OCI-LY1 (cell line): ENCODE measurements around the gene SELENOW.

Experiments used
- CTCF ChIP-seq: fragments of 200-600 bp; sonication (generic), shearing (Covaris generic); IDR thresholded peaks from 2 replicates; pipeline ENCODE4 v1.5.1; 2017; ENCODE audit warnings: mild to moderate bottlenecking, antibody characterized with exemption, low read length, moderate library complexity, mixed read lengths
- EZH2 ChIP-seq: fragments of 200-600 bp; sonication (generic), shearing (Covaris generic); IDR thresholded peaks from 2 replicates; pipeline ENCODE4 v1.8.0; 2017; ENCODE audit warnings: borderline replicate concordance, mixed run types, mild to moderate bottlenecking, antibody characterized with exemption, low read length, moderate library complexity, mixed read lengths

GRCh38 chr19:47801270-47801669 is 22.8 kb downstream of the SELENOW start:
- TF ChIP-seq CTCF, result no peak
- TF ChIP-seq EZH2, result no peak
